Measurements from ENCODE around the gene TGFBR3.

The TGFBR3 gene

GRCh38 chr1:91732291-91733107 is 153.5 kb downstream of the TGFBR3 start:
- FAIRE-seq (no peak), DNase-seq (ENCODE audit: insufficient read length) (peak; percentile 25)
- no peak for TF ChIP-seq POLR2A (IDR thresholded peaks at IDR 0.05; ENCODE audit: low read depth, low read length)
- no peak for TF ChIP-seq POLR2AphosphoS5 (IDR thresholded peaks at IDR 0.05; ENCODE audit: low read depth, low read length)

- DNase-seq (ENCODE audit: insufficient read length) = no peak
Measured at GRCh38 chr1:91731815-91732214, 154.1 kb downstream of the TGFBR3 start.

GRCh38 chr1:91730801-91731732 is 154.9 kb downstream of the TGFBR3 start:
- TF ChIP-seq POLR2AphosphoS5 (IDR thresholded peaks at IDR 0.05; ENCODE audit: low read depth, low read length) = no peak
- TF ChIP-seq POLR2A (IDR thresholded peaks at IDR 0.05; ENCODE audit: low read depth, low read length) = no peak
- TF ChIP-seq TAF1 (IDR thresholded peaks at IDR 0.05; ENCODE audit: borderline replicate concordance, low read depth, low read length) = no peak
- FAIRE-seq (peak; percentile 70), DNase-seq (ENCODE audit: insufficient read length) (peak; percentile 27)

More at GRCh38 chr1:91731815-91732214, 154.1 kb downstream of the TGFBR3 start:
- no peak for TF ChIP-seq POLR2A (IDR thresholded peaks at IDR 0.05; ENCODE audit: low read depth, low read length)
- TF ChIP-seq POLR2AphosphoS5 (IDR thresholded peaks at IDR 0.05; ENCODE audit: low read depth, low read length) = no peak
- no peak for TF ChIP-seq TAF1 (IDR thresholded peaks at IDR 0.05; ENCODE audit: borderline replicate concordance, low read depth, low read length)
- FAIRE-seq = no peak

GRCh38 chr1:91729621-91730358 is 156.2 kb downstream of the TGFBR3 start:
- peak; percentile 53 for FAIRE-seq
- no peak for DNase-seq (ENCODE audit: insufficient read length)
- TF ChIP-seq TAF1 (IDR thresholded peaks at IDR 0.05; ENCODE audit: borderline replicate concordance, low read depth, low read length) (no peak), POLR2AphosphoS5 (IDR thresholded peaks at IDR 0.05; ENCODE audit: low read depth, low read length) (no peak), POLR2A (IDR thresholded peaks at IDR 0.05; ENCODE audit: low read depth, low read length) (no peak)

DNA sequence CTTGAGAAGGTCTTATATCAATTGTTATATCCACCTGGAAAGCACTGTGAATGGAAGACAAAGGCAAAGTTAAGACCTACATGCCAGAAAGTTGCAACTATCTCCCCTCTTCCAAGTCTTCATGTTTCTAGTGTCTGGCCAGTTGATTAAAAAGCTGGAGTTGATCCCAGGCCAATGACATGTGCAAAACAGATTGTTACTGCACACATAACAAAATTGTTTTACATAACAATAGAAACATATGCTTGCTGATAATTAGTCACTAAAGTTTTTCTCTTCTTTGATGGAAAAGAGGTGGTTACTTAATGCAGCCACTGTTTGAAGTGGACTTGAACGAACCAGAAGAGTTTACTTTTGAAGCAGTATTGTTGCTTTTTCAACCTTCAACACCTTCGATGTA is 158.2 kb downstream of the TGFBR3 start:
- DNase-seq (ENCODE audit: insufficient read length) = no peak
- no peak for FAIRE-seq
- TF ChIP-seq POLR2AphosphoS5 (IDR thresholded peaks at IDR 0.05; ENCODE audit: low read depth, low read length) (no peak), TAF1 (IDR thresholded peaks at IDR 0.05; ENCODE audit: borderline replicate concordance, low read depth, low read length) (no peak), POLR2A (IDR thresholded peaks at IDR 0.05; ENCODE audit: low read depth, low read length) (no peak)

DNA sequence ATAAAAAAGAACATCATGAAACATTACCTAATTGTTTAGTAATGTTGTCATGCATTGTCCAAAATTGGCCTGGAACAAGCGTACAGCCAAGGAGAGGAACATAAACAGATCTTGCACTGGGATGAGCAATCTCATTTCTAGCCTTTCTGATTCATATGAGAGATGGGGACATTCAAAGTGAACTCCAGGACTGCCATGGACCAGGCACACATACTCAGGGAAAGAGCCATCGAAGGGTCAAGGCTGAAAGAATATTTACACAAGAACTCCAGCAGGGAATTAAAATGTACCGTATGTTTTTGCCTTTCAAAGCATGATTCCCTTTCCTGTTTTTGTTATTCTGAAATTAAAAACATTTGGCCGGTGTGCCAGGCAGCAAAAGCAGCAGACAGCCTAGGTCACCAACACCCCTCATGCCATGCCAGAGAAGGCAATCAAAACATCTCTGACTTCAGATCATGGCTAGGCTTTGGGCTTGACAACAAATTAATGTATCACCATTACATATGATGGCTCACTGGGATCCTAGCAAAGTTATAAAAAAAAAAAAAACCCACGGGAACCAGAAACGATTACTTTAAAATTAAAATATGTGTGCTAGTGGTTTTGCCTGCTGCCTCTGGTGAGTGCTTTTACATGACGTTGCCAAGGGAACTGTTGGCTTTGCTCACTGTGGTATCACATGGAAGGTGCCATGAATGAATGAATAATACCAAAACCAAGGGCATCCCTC is 159.8 kb downstream of the TGFBR3 start:
- TF ChIP-seq TAF1 (IDR thresholded peaks at IDR 0.05; ENCODE audit: borderline replicate concordance, low read depth, low read length) (no peak), POLR2A (IDR thresholded peaks at IDR 0.05; ENCODE audit: low read depth, low read length) (no peak), POLR2AphosphoS5 (IDR thresholded peaks at IDR 0.05; ENCODE audit: low read depth, low read length) (no peak)
- FAIRE-seq (no peak), DNase-seq (ENCODE audit: insufficient read length) (no peak)

DNA sequence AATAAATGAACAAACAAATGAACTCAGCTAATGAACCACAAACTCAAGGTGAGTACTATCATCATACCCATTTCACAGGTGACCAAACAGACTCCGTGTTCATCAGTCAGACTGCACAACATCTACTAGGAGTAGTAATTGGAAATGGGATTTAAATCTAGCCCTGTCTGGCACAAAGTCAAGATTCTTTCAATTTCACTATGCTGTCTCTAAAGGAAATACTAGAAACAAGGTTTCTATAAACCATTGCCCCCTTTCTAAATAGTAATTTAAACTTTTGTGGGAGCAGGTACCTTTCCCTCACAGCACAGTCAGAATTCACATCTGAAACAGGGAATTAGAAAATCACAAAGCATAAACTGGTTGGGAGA is 160.3 kb downstream of the TGFBR3 start:
- FAIRE-seq = no peak
- no peak for DNase-seq (ENCODE audit: insufficient read length)
- TF ChIP-seq POLR2A (IDR thresholded peaks at IDR 0.05; ENCODE audit: low read depth, low read length) (no peak), POLR2AphosphoS5 (IDR thresholded peaks at IDR 0.05; ENCODE audit: low read depth, low read length) (no peak), TAF1 (IDR thresholded peaks at IDR 0.05; ENCODE audit: borderline replicate concordance, low read depth, low read length) (no peak)

- no peak for TF ChIP-seq POLR2AphosphoS5 (IDR thresholded peaks at IDR 0.05; ENCODE audit: low read depth, low read length)
- TF ChIP-seq TAF1 (IDR thresholded peaks at IDR 0.05; ENCODE audit: borderline replicate concordance, low read depth, low read length) = no peak
- TF ChIP-seq POLR2A (IDR thresholded peaks at IDR 0.05; ENCODE audit: low read depth, low read length) = no peak
- DNase-seq (ENCODE audit: insufficient read length) (no peak), FAIRE-seq (no peak)
Measured at GRCh38 chr1:91724644-91725043, 161.3 kb downstream of the TGFBR3 start.

DNA sequence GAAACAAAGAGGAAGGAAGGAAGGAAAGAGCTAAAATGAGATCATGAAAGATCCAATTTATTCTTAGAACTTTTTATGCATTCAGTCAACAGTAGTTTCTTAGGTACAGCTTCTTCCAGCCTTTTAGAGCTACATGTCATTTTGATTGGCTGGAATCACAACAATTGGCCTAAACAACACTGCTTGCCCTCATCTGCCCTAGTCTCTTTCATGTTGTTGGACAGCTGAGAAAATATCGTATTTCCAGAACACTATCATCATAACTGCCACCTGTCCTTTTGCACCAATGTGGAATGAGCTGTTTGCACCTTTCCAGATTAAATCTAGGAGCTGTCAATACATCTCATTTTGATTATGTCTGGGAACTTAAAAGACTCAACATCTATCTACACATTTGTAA is 161.7 kb downstream of the TGFBR3 start:
- FAIRE-seq (no peak), DNase-seq (ENCODE audit: insufficient read length) (no peak)
- no peak for TF ChIP-seq POLR2AphosphoS5 (IDR thresholded peaks at IDR 0.05; ENCODE audit: low read depth, low read length)
- TF ChIP-seq TAF1 (IDR thresholded peaks at IDR 0.05; ENCODE audit: borderline replicate concordance, low read depth, low read length) = no peak
- TF ChIP-seq POLR2A (IDR thresholded peaks at IDR 0.05; ENCODE audit: low read depth, low read length) = no peak

DNA sequence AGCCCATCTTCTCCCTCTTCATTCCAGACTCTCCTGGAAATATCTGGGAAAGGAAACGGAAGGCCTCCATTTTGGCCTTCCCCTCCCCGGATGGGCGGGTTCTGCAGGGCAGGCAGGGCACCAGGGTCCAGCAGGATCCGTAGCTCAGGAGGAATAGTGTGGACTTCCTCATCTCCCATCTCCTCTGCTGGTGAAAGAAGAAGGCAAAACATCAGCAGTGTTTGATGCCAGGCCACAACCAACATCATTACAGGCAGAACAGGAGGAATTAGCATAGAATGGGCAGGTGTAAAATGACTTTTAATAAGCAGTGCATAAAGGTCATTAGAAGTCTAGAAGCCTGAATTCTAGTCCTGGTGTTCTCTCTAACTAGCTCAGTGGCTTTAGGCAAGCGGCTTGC is 165.9 kb downstream of the TGFBR3 start:
- FAIRE-seq (no peak), DNase-seq (ENCODE audit: insufficient read length) (no peak)
- no peak for TF ChIP-seq POLR2AphosphoS5 (IDR thresholded peaks at IDR 0.05; ENCODE audit: low read depth, low read length)
- TF ChIP-seq POLR2A (IDR thresholded peaks at IDR 0.05; ENCODE audit: low read depth, low read length) = no peak
- no peak for TF ChIP-seq TAF1 (IDR thresholded peaks at IDR 0.05; ENCODE audit: borderline replicate concordance, low read depth, low read length)
